GM06990 (cell line): Measurements from ENCODE around the gene FAM50B.

Source experiments
- DNase-seq: peaks from one replicate; pipeline ENCODE4 v3.0.0-alpha.2; 2011; ENCODE audit not compliant: insufficient read length; ENCODE audit errors: extremely low read depth
- H3K27me3 ChIP-seq: replicated peaks from 2 replicates; pipeline ENCODE4 v1.6.0; 2011; ENCODE audit warnings: low read length; ENCODE audit not compliant: control insufficient read depth, insufficient read depth
- H3K36me3 ChIP-seq: 2 replicates; pipeline ENCODE4 v1.5.1; 2011; ENCODE audit warnings: low read length; ENCODE audit not compliant: control insufficient read depth, insufficient read depth
- H3K4me3 ChIP-seq: replicated peaks from 2 replicates; pipeline ENCODE4 v1.5.1; 2011; ENCODE audit warnings: low read depth, mild to moderate bottlenecking, control low read depth, low read length
- TF ChIP-seq, protein P1 (sequence below): IDR thresholded peaks from 2 replicates; pipeline ENCODE4 v1.5.1; 2011; ENCODE audit warnings: low read length, control low read depth, mild to moderate bottlenecking, inconsistent platforms; ENCODE audit not compliant: insufficient read depth, poor library complexity, severe bottlenecking

FAM50B gene

DNA sequence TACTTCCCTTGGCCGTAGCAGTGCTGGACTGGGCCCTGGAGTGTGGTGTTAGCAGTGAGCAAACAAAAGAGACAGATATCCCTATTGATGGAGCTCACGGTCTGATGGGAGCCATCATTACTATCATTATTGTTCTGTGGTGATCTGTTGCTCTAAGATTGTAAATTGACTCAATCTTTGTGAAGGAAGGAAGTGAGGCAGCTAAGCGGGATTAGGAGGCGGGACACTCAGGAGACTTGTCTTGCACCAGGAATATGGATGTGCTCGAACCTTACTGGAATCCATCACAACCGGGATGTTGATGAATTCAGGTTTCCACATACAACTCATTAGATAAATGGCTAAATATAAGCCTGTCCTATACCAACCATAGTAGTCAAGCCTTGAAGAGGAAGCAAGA, 25.5 kb upstream of the FAM50B start:
- Histone ChIP-seq H3K4me3 (no peak overlapping the region), H3K27me3 (no peaks in the 10 kb centered on the region; the same call in 1 of the 2 replicates), H3K36me3 (no peaks in the 10 kb centered on the region)
- TF ChIP-seq, protein P1, sequence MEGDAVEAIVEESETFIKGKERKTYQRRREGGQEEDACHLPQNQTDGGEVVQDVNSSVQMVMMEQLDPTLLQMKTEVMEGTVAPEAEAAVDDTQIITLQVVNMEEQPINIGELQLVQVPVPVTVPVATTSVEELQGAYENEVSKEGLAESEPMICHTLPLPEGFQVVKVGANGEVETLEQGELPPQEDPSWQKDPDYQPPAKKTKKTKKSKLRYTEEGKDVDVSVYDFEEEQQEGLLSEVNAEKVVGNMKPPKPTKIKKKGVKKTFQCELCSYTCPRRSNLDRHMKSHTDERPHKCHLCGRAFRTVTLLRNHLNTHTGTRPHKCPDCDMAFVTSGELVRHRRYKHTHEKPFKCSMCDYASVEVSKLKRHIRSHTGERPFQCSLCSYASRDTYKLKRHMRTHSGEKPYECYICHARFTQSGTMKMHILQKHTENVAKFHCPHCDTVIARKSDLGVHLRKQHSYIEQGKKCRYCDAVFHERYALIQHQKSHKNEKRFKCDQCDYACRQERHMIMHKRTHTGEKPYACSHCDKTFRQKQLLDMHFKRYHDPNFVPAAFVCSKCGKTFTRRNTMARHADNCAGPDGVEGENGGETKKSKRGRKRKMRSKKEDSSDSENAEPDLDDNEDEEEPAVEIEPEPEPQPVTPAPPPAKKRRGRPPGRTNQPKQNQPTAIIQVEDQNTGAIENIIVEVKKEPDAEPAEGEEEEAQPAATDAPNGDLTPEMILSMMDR, result no peak
- DNase-seq, result no peak

DNA sequence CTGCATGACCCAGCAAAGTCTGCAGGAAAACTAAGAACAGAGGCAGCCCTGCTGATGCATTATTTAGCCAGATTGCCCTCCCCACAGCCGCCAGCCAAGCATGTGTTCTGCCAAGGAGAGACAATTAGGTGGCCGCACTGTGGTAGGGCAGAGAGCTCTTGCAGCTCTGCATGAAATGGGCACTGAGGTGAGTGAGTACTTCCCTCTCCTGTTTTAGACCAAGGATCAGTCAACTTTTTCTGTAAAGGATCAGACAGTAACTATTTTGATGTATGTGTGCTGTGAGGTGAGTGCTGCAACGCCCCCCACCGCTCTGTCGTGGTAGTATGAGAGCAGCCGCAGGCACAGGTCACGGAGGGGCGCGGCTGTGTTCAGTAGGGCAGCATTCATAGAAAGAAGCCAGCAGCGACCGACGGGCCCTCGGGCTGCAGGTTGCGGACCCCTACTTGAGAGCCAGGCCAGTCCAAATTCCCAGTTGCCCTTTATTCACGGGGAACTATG, 23.8 kb upstream of the FAM50B start:
- H3K27me3 ChIP-seq, result no peaks in the 10 kb centered on the region; the same call in 1 of the 2 replicates
- H3K4me3 ChIP-seq, result no peak overlapping the region
- no peak for DNase-seq
- TF ChIP-seq, protein P1, result no peak
- no peaks in the 10 kb centered on the region for H3K36me3 ChIP-seq

DNA sequence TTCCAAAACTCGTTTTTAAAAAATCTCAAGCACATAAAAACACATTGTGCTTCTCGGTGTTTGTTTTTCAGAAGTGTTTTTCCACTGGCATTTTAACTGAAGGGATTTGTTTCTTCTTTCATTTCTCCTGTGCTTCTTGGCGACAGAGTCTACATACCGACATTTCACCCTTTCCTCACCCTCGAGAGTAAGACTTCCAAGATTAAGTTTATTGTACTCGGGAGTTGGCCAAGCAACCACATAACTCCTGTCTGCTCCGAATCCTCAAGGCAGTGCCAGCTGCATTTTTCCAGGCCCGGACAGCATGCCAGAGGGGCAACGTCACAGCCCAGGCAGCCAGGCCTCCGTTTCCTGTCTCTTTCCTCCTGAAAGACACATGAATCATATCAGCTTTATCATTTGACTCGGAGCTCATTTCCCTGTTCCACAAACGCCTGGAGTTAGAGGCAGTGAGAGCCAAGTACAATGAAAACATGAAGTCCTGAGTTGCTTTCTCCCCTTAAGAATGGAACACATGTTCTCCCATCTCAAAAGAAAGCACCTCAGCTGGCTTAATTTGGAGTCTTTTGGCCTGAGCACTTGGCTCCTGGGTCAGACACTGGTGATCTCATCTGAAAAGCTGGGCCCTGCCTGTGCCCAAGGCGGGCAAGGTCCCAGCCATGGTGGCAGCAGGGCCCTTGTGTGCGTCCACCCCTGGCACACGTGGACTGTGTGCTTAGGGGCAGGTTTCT, 23.2 kb upstream of the FAM50B start:
- TF ChIP-seq, protein P1, result no peak
- H3K27me3 ChIP-seq, result no peaks in the 10 kb centered on the region
- no peak overlapping the region for H3K4me3 ChIP-seq
- no peak for DNase-seq
- no peaks in the 10 kb centered on the region for H3K36me3 ChIP-seq

DNA sequence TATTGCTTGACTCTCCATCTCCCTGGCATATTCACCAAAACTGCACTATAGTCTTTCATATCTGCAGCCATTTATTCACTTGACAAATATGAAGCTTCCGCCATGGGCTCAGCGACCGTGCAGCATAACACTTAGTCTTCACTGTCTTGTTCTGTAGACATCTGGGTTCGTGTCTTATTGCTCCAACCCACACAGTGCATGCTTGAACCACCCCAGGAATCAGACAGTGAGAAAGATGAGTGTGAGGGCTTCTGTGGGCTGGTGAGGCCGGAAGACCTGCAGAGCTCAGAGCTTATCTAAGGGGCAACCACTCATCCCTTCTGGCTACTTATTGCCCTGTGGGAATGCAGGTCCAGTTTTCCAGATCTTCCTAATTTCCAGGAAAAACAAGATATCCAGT, 19.9 kb upstream of the FAM50B start:
- H3K27me3 ChIP-seq, result no peaks in the 10 kb centered on the region
- TF ChIP-seq, protein P1, result no peak
- DNase-seq, result no peak

DNA sequence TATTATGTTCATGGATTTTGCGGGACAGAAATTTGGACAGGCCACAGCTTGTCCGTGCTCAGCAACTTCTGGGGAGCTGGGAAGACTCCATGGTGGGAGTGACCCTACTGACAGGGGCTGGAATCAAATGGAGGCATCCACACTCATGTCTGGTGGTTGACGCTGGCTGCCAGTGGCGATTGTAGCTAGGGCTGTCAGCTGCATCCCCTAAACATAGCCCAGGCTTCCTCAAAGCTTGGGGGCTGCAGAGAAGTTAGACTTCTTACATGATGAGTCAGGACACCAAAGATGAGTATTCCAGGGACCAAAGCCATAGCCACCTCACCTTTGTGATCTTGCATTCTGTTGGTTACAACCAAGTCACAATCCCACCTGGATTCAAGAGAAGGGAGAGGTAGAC, 18.4 kb upstream of the FAM50B start:
- no peaks in the 10 kb centered on the region for H3K36me3 ChIP-seq
- no peak overlapping the region for H3K4me3 ChIP-seq

More for the DNA sequence above, 19.9 kb upstream of the FAM50B start:
- Histone ChIP-seq H3K36me3 (no peaks in the 10 kb centered on the region), H3K4me3 (no peak overlapping the region)

More for the DNA sequence above, 18.4 kb upstream of the FAM50B start:
- TF ChIP-seq, protein P1, result no peak
- no peak for DNase-seq
- H3K27me3 ChIP-seq, result no peaks in the 10 kb centered on the region
